Stimulated activated CD8-positive, alpha-beta memory T cell treated with anti-CD3 and anti-CD28 coated beads, Interleukin-4, amount 100 ng/mL, for 24 hours (primary cell): ENCODE results near the gene LENG1.

ENCODE experiments used
- DNase-seq: peaks from one replicate; pipeline ENCODE4 v3.0.0-alpha.2; 2020; ENCODE audit warnings: low read depth

LENG1 gene

DNA sequence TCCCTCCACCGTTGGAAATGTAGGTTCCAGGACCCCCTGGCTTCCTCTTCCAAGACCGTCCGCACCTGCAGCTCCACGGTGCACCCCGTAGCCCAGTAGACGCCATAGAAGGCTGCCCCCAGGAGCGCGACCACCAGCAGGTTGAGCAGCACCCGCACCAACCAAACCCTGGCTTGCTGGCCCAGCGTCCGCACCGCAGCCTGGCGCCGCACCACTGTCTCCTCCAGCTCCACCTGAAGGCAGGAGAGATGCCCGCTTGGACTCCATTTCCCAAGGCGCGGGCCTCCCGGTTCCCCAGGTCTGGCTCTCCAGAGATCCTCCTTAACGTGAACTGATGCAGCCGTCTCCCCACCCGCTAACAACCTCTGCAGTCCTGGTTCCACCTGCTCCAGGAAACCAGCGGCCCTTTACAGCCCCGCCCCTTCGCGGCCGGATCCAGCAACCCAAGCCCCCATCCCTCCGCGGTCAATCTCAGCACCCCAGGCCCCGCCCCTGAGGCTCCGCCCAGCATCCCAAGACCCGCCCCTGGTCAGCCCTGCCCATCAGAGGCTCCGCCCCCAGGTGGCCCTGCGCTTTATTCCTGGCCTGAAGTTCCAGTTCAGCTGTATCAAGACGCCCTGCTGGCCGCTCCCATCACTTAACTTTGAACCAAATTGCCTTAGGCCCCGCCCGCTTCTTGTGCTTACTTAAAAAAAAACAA lies 5.0 kb upstream of the LENG1 start:
- DNase-seq = no peak

DNA sequence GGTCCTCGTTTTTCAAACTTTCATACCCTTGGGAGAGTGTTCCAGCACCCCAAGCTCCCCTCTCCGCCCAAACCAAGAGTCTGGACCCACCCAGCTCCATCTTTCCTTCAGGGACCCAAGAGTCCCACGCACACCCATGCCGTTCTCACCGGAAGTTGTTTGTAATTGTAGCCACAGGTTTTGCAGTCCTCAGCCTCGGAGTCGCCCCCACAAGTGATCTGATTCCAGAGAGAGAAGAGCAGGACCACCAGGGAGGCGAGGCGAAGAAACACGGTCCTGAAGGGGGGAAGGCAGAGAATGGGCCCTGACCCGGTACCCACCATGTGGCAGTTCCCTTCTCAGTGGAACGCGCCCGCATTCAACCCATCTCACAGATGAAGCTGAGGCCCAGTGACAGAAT lies 3.4 kb upstream of the LENG1 start:
- DNase-seq = no peak

DNA sequence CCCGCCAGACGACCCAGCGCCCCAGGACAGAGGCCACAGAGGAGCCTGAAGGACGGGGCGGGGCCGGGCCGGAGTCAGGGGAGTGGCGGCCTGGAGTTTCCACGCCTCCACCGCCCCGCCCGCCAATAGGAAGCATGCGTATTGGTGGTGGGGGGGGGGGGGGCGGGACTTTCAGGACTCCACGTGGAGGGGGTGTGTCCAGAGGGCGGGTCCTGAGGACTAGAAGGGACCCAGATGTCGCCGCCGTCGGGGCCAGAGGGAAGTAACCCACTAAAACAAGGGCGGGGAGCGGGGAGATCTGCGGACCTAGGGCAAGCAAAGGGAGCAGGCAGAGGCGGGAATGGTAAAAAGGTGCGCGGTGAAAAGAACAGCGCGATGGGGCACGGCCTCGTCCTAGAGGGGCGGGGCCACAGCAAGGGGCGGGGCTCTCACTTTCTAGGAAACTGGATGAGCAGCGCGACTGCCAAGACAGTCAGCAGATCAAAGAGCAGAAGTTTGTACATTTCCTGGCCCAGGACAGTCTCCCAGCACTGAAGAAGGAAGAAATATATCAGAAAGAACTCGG lies 2.8 kb upstream of the LENG1 start:
- DNase-seq = peak; percentile 70

DNA sequence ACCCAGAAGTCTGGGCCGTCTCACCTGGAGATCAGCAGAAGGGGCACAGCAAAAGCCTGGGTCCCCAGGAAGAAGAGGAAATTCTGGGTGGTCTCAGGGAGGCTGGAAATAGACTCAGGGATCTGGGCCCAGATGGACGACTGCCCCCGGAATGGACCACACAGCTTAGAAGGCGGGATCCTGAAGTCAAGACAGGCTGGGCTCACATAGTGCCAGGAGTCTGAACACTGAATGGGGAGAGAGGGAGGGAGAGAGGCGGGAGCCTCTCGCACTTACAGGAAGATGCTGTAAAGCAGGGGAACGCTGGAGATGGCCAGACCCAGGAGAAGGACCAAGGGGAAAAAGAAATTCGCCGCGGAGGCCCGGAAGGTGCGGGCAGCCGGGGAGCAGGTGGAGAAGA lies 1.3 kb upstream of the LENG1 start:
- DNase-seq = no peak

DNA sequence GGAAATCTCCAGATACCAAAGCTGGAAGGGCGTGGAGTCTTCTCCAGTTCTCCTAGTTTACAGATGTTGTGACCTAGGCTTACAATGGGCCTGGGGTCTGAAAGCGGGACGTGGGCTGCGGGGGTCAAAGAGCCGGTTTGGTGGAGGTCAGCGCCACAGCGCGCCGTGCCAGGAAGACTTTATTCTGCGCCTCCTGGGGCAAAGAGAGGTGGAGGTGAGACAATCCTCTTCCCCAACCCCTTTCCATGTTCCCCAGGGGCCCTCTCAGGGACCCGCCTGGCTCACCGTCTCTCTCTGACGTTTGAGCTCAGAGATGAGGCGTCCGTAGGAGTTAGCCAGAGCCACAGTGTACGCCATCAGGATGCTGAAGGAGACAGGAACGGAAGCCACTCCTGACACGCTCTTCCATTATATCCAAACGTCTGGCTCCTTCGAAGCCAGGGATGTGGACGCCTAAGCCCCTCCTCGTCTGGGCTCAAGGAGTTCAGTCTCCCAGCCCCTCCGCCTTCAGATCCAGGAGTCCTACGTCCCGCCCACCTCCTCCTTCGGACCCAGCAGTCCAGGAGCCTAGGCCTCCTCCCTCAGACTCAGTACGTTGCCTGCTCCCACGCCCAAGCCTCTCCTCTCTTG lies 776 bp upstream of the LENG1 start:
- no peak for DNase-seq

DNA sequence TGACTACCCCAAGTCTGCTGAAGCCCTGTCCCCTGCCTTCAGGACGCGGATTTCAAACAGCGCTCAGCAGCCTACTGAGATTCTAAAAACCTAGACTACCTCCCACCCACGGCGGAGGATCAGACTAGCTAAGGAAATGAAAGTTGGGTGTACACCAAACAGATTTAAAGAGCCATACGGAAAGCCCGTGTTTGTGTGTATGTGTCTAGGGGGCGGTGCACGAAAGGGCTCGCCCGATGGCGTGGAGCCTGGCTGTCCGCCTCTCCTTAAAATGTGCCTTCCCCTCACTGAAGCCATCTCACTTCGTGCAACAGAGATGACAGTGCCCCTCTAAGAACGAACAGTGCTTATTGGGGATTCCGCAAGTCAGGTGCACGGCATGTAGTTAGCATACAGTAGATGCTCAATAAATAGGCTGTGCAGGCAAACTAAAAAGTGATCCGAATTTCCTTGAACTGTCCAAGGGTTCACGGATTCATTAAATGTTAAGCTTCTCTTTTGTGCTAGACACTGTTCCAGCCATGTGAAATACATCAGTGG lies 639 bp downstream of the LENG1 start:
- no peak for DNase-seq

DNA sequence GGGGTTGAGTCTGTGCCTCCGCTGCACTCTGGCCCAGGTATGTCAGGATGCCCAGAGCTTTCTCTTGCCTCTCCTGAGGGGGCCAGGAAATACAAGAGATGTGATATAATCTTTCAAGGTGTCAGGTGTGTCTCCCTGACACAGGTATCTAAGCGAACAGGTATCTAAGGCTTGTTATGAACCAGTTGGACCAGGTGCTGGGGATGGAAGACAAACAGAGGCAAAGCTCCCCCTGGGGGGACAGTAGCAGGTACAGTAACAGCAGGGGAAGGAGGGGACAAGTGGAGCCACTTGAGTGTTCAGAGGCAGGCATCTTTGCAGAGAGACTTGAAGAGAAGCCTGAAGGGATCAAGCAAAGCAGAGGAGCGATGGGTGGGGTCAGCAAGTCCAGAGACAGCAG lies 2.6 kb downstream of the LENG1 start:
- no peak for DNase-seq

DNA sequence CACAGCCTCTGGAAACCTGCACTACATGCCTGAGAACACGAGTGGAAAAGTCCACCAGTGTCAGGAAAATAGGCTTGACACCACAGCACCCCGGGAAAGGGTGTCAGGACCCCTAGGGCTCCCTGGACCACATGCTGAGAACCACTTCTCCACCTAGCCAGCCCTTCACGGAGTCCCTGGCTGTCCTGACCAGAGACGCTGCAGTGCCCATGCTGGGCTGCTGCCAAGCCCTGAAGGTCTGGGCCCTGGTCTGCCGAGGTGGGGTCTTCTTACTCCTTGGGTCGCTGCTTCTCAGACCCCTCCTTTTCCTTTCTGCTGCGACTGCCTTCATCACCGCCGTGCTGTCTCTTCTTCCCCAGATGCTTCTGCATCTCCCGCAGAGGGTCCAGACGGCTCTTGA lies 3.0 kb downstream of the LENG1 start:
- DNase-seq = no peak

DNA sequence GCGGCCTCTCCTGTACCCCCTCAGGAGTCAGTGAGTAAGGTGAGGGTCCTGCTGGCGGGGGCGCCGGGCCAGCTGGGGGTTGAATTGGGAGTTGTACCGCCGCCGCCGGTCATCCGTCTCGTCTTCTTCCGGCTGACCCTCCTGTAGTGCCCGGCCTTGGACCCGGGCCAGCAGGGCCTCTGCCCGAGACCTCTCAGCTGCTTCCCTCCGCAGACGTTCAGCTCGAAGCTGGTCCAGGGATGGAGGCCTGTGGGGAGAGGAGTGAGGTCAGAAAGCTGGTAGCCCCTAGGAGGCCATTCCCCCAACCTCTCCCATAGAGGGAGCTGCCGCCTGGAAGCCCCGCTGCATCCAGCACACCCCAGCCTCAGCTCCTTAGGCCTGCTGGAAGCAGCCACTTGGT lies 3.8 kb downstream of the LENG1 start:
- no peak for DNase-seq

DNA sequence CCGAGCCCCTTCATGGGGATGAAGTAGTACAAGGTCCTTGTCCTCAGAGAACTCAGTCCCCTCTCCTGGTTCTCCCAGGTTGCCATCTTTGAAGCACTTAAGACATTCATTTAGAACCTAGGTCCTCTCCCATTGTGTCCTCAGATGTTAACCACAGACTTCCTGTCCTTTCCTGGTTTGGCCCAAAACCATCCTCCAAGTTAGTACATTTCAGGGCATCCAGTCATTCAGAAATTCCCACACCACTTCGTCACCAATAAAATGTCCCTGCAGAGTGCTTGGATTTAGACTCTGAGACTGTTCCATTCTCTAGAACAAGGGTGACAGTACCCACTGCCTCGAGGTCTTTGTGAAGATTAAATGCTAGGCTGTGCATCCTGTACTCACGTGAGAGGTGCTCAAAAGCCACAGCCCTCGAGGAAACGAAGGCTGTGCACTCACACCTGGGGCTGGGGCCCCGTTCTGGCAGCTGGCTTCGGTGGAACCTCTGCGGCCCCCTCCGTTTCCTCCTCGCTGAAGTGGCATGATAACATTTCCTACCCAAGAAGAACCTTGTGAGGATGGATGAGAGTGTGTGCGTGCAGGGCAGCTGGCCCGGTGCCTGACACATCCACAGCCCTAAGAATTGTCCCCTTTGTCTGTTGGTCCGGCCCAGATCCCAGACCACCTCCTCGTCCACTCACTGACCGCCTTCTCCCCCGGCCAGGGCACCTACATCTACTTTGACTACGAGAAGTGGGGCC lies 4.7 kb downstream of the LENG1 start:
- no peak for DNase-seq

DNA sequence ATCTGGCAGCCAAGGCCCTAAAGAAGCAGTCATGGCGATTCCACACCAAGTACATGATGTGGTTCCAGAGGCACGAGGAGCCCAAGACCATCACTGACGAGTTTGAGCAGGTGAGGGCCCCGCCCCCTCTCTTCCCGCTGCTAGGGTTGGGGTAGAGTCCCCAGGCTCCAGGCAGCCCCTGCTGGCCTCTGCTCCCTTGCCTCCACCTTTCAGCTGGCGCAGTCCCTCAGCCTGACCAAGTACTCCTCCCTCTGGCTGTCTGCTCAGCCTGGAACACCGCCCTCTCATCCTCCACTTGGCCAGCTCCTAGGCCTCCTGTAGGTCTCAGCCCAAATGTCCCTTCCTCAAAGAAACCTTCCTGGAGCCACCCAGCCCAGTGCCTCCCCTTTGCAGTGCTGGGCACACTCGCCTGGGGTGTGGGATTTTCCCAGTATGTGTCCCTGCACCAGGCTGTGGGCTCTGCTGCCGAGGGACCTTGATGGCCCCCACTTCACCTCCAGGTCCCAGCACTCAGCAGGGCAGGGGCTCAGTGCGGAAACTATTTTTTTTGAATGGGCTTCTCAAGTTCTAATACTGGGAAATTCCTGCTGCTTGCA lies 5.7 kb downstream of the LENG1 start:
- no peak for DNase-seq

DNA sequence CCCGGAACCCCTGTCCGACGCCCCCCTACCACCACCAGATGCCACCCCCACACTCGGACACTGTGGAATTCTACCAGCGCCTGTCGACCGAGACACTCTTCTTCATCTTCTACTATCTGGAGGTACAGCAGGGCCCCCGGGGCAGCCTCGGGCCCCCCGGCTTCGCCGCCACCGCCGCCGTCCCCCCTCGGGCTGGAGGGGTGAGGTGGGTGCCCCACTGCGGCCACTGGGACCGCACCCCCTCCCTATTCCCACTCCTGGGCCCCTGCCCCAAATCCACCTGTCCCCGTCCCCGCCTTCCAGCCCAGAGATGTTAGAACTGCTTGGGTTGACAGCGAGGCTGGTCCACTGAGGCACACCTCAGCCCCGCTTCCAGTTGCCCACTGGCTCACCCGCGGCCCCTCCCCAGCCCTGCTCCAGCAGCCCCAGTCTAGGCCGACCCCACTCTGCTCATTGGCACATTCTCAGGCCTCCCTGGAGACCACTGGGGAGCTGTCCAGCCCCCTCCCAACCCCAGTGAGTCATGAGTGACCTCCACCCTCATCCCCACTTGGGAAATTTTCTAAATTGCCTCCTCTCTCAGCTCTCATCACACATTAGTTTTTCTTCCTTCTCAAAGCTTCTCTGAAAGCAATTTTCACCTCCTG lies 6.5 kb downstream of the LENG1 start:
- DNase-seq = no peak

DNA sequence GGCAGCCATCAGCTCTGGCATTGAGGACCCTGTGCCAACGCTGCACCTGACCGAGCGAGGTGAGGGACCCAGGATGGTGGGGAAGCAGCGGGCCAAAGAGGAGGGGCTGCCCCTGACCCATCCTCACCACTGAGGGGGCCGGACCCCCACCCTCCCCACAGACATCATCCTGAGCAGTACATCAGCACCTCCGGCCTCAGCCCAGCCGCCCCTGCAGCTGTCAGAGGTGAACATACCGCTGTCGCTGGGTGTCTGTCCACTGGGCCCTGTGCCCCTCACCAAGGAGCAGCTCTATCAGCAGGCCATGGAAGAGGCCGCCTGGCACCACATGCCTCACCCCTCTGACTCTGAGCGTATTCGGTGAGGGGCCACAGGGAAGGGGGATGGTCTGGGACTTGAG lies 7.3 kb downstream of the LENG1 start:
- no peak for DNase-seq

DNA sequence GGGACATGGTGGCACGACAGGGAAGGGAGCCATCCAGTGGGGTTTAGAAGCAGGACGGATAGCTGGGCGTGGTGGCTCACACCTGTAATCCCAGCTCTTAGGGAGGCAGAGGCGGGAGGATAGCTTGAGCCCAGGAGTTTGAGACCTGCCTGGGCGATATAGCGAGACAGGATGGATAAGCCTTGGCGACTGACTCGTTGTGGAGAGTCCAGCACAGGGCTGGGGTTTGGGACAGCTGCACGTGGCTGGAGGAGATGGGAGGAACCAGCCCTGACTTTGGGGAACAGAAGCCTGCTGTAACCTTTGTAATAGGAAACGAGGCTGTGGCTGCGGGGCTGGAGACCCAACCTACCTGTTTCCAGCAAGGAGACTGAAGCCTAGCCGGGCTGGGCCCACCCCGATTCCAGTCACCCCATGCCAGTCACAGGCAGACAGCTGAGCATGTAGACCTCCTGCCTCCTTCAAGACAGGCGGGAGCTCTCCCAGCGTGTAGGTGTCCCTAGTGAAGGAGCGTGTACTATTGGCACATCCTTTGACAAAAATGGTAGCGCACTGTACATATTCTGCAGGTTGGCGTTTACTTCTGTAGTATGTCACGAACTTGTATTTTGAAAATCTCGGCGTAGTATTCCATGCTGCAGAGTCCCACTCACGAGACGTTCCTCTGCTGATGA lies 8.0 kb downstream of the LENG1 start:
- no peak for DNase-seq

DNA sequence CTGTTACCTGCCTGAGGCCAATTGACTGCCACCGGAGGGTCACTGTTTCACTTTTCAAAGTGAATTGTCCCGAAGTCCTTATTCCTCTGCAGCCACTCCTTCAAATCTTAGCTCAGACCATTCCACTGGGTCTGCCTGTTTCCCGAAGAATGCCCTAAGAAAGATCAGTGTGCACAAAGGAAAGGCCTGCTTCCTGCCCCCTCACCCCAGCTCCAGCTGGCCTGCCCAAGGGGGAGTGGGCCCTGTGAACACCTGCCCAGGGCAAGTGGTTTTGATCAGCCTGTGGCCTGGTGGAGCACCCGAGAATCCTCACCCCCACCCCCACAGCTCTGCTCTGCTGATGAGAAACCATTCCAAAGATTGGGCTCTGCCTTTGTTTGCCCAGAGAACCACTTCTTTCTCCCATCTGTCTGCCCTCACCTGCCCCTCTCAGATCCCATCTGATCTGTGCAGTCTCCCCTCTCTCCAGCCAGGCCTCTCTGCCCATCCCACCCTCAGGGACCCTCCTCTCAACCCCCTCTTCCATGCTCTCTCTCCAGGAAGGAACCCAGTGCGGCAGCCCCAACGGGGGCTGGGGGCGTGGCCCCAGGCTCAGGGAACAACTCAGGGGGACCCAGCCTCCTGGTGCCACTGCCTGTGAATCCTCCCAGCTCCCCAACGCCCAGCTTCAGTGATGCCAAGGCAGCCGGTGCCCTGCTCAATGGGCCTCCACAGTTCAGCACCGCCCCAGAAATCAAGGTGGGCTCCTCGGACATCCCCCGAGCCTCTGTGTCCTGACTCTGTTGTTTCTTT lies 10.3 kb downstream of the LENG1 start:
- DNase-seq = no peak

DNA sequence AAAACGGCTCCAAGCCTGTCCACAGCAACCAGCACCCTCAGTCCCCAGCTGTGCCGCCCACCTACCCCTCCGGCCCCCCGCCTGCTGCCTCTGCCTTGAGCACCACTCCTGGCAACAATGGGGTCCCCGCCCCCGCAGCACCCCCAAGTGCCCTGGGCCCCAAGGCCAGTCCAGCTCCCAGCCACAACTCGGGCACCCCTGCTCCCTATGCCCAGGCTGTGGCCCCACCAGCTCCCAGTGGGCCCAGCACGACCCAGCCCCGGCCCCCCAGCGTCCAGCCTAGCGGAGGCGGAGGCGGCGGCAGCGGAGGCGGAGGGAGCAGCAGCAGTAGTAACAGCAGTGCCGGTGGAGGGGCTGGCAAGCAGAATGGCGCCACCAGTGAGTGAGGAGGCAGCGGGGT lies 11.4 kb downstream of the LENG1 start:
- DNase-seq = no peak

DNA sequence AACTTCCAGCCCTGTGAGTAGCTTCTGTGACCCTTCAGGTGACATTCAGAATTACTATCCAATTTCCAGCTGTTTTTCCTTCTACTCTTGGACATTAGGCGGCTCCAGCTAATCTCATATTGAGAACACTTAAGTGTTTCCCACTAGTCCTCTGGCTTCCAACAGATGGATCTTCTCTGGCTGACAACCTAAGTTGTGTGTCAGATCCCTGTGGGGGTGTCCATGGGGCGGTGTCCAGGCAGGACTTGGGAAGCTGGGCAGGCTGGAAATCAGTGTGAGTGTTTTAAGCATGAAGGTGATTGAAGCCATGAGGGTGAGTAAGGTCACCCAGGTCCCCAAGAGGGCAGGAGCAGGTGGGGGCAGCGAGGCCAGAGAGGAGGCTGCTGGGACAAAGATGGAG lies 11.8 kb downstream of the LENG1 start:
- DNase-seq = no peak

DNA sequence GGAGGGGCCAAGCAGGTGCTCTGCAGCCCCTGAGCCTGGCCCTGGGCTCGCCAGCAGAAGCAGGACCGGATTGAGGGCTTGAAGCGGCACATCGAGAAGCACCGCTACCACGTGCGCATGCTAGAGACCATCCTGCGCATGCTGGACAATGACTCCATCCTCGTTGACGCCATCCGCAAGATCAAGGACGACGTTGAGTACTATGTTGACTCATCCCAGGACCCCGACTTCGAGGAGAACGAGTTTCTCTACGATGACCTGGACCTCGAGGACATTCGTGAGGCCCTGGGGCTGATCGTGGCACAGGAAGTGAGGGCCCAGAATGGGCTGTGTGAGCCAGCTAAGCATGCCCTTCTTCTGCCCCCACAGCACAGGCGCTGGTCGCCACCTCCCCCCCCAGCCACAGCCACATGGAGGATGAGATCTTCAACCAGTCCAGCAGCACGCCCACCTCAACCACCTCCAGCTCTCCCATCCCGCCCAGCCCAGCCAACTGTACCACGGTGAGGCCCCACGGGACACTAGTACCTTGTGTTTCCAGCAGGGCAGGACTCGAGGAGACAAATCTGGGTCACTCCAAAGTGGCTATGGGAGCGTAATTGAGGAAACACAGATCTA lies 13.9 kb downstream of the LENG1 start:
- DNase-seq = no peak

DNA sequence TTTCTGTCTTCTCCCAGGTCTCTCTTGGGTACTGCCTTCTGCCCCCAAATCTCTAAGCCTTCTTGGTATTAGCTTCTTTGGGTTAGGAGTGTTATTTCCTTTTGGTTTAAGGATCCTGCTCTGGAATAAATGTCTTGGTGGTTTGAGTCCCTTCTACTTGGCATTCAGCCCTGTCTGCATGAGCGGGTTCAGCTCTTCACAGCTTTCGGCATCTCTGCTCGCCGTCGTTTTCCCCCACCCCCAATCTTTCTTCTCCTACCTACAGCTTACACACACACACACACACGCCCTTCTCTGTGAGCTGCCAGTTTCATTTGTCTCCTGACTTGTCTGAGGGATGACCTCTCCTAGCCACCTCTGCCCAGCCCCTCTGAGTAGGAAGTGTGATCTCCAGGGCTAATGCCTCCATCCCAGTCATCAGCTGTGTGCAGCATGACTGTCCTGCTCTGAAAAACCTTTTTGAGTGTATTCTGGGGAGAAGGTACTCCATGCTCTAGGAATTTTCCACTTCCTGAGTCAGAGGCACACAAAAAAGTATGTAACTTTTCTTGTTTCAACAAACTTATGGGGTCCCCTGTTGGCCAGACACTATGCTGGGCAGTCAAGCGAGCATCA lies 17.2 kb downstream of the LENG1 start:
- DNase-seq = no peak

DNA sequence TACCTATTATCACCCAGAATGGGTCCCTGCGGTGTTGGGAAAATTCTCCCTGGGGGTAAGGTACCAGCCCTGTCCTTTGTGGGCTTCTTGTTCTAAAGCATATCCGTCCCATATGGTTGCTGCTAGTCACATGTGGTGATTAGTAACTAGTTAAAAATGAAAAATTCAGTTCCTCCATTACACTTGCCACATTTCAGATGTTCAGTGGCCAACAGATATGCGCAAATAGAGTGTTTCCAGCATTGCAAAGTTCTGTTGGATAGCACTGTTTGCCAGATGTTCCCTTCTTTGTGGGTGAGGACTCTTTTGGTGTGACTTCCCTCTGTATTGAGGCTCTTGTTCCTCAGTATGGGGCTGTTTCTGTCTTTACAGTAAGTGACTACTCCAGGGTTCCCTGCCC lies 18.2 kb downstream of the LENG1 start:
- DNase-seq = no peak
